ENCODE data around the gene HOXB6.

Gene HOXB6

DNA sequence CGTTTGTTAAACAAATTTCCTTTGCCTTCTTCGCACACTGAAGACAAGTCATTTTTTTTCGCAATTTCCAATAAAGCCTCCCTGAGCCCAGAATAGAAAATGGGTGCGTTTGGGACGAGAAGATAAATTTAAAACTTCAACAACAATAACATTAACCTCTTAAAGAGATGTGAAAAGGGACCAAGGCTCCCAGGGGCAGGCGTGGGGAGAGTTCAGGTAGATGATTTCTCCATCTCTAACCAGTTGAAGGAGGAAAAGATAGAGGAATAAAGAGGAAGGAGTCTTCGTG lies 25.4 kb downstream of the HOXB6 start:
- DNase-seq (ENCODE audit: low read depth): no peak

DNA sequence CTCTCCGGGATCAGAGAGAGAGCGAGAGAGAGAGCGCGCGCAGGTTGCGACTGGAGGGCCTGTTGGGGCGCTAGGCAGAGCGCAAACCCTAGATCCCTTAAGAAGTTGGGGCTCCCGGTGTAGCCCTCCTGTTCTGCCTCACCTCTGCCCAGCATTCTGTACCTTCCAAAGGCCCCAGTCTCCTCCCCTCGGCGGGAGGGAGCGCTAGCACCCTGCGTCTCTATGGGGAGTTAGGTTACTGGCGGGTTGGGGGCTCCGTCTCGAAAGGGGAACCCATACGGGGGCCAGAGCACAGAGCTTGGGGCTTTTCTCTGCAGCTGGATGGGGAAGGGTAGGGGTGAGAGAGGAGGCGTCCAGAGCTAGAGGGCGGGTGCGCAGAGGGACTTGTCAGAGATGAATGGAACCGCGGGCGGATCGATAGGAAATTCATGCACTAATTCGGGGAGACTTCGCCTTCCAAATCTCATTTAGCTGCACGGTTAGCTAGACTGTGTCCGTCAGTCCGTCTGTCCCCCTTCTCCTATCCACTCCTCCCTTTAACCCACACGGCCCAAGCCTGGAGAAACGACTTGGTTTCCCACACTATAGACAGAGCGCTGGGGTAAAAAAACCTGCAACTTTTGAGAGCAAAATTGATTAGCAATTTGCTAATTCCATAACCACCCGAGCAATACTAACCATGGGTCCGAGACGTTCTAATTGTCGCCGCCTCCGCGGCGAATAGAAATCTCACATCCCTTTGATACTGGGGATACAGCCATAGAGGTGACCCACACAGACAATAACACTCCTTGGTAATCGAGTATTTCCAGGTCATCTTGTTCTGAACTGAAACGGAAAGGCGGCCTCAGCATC lies 25.9 kb downstream of the HOXB6 start:
- no peak for DNase-seq (ENCODE audit: low read depth)

DNA sequence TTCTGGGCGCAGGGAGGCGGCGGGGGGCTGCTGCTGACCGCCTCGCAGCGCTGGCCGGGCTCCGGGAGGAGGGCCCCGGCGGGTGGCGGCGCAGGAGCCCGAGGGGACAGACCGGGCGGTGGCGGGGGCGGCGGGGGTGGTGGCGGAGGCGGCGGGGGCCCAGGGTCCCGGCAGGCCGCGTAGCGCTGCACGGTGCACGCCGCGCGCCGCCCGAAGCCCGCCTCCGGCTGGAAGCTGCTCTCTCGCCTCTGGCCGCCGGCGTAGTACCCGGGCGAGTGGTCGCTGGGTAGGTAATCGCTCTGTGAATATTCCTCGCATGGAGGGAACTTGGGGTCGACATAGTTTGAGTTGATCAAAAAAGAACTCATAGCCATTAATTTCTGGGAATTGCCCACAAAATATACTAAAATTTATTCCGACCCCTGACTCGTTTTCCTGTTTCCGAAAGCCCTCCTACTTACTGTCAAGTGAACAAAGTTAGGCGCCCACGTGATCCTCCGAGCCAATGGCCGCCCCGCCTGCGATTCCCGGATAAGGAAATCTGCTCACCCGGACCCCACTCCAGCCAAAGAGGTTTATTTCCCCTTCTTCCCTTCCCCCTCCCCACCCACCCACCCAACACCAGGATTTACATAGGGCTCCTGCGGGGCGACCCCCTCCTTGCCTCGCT lies 26.7 kb downstream of the HOXB6 start, which contains the start of gene HOXB4:
Gene HOXB4 (minus strand): TSS at position 405 of the 670 bp plus-strand sequence. CDS start 31 bp downstream, at position 374.
- DNase-seq (ENCODE audit: low read depth): peak; percentile 56

DNA sequence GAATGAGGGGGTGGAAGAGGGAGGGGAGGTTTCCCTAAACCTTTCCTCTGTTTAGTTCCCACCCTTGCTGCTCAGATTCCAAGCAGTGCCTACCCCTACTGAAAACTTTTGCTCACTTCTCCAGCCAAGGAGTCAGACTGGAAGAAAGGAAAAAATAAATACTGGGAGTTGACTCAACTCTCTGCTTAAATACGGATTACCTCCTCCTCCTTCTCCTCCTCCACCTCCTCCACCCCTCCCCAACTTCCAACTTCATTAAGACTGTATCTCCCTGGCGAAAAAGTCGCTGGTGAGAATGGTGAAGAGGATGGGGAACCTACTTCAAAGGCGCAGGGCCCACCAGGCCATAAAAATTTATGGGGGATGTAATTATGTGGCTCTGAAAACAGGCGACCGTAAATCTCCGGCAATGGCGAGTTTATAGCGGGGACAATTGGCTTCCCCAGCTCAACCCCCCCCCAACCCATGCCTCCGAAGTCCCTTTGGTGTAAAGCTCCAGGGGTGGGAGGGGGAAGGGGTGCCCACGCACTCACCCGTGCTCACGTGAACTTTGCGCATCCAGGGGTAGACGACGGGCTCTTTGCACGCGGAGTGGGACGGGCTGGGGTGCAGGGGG lies 27.3 kb downstream of the HOXB6 start:
- DNase-seq (ENCODE audit: low read depth): no peak

DNA sequence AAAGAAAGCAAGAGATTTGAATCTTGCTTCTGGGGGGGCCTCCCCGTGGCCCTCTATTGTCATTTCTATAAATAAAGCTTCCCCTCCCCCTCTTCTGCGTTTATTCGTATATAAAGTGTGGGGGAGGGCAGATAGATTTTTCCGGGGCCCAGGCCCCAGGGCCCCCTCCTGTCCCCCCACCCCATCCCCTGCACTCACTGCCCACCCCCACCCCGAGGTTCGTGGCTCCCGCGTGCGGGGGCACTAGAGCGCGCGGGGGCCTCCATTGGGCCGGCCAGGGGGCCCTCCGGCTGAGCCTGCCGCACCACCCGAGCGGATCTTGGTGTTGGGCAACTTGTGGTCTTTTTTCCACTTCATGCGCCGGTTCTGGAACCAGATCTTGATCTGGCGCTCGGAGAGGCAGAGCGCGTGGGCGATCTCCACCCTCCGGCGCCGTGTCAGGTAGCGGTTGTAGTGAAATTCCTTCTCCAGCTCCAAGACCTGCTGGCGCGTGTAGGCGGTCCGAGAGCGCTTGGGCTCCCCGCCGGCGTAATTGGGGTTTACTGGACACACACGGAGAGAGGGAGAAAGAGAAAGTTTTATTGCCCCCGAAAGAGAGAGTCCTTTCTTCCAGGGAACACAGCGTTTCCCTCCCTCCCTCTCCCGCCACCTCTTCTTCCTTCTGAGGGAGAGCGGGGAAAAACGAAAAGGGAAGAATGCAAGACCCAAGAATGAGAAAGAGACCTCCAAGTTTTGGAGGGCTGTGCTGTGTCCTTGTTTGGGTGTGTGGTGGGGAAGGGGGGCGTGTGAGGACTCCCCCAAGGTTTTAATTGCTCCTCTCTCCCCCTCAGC lies 28.1 kb downstream of the HOXB6 start:
- no peak for DNase-seq (ENCODE audit: low read depth)

DNA sequence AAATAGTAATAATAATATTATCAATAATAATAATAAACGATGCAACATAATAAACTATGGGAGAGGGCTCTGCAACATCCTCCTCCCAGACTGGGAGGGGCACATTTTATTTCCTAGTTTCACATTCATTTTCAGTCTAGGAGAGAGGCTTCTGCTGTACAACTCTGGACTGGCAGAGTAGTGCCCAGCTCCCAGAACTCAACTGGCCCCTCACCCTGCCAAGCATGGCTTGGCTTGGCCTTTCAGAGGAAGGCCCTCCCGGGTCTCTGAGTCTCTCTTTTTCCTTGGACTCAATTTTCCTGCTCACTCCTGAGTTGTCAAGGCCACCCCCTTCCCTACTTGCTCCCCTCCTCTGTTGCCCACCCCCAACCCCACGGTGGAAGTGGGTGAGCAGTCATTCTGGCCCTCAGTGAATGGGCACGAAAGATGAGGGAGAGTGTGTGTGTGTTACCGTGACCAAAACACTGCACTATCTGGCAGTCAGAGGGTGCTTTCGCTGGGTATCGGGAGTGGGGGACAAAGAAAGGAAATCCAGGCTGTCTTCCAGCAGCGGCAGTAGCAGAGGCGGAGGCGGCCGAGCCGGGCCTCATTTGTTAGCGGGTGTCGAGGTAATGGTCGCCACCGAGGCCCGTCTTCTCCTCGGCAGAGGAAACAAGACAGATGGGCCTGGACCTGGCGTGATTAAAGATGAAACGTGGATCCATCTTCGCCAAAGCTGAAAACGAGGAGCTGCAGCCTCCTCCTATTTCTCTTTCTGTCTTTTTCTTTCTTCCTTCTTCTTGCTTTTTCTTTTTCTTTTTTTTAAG lies 28.9 kb downstream of the HOXB6 start:
- DNase-seq (ENCODE audit: low read depth): no peak

DNA sequence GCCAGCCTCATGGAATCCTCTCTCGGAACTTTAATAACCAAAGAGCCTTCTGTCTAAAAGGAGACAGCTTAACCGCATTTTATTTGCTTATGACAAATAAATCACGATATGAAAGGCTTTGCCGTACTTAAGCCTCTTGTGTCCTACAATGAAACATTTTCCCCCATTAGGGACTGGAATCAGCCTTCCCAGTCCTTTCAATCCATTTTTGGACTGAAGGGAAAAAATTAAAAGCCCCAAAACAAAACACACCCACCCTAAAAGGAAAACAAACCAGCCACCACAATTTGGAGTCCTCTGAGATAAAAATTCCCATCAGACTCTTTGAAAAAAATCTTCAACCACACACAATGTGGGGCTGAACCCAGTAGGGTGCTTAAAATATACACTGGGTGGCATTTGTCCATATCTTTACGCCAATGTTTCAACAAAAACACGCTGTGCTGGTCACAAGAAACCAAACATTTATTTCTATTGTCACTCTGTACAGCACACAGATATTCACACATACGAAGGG lies 29.7 kb downstream of the HOXB6 start:
- DNase-seq (ENCODE audit: low read depth): no peak

DNA sequence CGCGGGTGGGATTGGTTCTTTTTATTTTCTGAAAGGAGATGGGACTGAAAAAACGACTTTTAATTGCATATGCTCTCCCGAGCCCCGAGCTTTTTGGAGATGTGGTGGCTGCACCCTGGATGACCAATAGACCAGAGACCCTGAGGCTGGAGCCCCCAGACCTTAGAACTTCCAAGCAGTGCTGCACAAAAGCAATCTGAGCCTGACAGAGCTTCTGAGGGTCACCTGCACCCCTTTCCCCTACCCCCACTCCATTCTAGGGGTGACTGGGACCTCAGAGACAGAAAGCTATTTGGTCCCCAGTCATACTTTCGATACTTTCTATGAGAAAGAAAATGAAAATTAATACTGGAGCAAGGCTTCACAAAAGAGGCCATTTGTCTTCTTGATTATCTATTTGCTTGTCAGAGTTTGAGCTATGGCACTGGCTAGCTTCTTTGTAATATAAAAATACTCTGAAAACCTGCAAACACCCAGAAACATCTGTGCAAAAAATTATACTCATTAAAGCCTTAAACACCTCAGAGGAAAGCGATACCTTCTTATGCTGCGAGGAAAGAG lies 30.2 kb downstream of the HOXB6 start:
- DNase-seq (ENCODE audit: low read depth): no peak

DNA sequence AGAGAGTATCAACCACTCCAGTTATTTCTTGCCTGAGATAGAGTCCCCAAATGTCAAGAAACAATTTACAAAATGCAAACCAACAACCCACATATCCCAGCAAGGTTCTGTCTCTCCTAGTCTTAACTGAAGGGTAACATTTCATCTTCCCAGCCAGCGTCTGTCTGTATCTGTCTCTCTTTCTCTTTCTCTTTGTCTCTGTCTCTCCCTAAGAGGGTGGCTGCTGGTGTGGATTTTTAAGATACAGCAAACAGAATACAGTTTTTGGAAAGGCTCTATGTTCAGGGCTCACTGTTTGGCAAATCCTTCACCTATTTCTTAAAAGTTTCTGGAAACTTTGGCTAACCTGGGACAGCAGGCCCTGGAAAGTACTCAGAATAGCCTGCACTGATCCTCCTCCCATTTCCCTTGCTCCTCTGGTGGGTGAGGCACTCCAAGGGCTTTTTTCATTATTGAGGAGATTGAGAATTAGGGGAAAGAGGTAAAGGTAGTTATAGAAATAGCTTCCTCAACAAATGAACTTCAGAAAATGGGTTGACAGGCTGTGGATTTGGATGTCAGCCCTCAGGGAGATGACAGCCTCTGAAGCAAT lies 32.9 kb downstream of the HOXB6 start:
- DNase-seq (ENCODE audit: low read depth): no peak

DNA sequence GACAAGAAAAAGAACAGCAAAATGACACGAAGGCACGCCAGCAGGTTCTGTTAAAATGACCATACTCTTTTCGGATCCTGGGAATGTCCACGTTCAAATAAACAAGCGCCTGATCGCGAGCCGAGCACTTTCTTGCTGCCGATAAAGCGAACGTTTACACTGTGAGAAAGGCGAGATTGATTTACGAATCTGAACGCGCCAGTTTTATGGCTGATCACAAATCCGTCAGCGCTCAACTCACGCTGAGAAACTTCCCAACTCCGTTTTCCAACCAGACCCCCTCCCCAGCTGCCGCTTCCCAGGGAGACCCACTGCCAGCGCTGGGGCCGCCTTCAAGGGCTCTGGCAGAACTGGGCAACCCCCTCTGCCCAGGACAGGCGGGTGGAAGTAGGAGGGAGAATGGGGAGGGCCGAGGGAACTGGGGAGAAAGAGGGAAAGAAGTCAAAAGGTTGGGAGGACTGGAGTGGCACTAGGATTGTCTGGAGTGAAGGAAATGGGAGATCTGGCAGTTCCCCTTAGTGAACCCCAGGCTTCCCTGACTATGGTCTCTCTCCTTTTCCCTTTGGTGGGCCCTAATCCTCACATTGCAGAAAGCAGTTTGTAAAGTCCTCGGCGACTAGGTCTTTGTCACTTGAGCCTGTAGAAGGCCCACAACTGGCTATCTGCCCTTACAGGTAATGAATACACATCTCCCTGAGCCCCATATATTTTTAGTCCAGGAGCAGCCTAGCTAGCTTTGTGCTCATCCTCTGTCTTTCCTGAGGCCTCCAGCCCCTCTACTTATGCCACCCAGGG lies 33.6 kb downstream of the HOXB6 start:
- no peak for DNase-seq (ENCODE audit: low read depth)

DNA sequence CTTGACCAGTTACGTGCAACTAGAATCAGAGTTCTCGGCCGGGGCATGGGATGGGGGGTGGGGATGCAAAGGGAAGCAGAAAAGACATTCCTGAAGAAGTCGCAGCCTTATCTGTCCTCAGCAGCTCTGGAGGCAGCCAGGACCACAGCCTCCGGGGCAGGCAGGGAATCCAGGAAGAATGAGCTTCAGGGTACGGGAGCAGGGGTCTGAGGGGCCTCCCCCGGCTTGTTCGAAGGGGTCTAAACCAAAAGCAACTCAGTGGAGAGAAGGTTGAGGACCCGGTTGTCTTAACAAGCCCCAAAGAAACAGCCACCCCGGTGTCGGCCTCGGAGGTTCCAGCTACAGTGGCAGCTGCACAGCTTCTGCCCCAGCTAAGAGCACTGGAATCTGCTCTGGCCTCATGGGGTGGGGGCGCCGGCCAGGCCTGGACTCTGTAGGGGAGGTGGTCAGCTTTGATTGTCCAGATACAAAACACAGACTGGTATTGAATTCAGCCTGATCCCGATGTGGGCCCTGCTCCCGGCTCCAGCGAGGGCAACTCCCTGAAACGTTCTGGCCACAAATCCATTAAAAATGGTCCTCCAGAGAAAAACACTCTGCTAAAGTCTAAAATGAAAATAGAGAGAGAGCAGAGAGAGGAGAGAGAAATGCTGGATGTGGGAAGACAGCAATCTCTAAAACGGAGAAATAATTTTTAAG lies 34.3 kb downstream of the HOXB6 start:
- no peak for DNase-seq (ENCODE audit: low read depth)

DNA sequence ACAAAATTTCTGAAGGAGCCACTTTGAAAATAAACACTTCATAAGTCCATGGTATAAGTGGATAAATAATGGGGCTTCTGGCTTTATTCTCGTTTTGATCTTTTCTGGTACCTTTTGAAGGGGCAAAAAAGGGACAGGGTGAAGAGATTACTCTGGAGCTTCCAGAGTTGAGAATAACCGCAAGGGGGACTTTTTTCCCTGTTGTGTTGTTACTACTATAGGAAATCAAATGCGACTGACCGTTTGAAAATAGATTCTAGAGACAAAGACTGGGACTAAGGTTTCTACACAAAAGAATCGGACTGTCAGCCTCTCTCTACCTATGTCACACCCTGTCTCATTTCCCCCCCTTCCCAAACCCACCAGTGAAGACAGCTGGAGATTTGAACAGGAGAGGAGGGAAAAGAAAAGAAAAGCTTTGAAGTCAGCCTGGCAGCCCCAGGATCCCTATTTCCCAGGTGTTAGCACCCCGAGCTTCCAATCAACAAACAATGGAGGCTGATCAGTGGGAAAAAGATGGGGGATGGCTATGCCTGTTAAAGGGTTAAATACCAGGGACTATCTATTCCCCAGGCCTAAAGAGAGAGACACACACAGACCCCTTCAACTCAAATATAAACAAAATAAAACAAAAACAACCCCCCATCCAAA lies 35.0 kb downstream of the HOXB6 start:
- no peak for DNase-seq (ENCODE audit: low read depth)

DNA sequence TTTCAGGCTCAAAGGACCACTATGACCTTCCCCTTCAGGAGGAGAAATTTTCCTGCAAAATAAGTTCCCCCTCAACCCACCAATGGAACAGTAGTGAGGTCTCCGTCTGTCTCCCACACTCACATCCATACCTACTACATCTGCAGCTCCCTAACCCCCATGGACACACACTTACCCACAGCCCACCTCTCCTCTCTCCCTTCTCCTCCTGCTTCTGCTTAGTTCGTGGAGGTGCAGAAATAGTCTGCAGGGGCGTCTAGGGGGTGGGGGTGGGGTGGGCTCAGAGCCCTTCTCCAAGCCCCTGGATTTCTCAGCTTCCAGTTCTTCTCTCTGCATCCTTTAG lies 35.6 kb downstream of the HOXB6 start:
- DNase-seq (ENCODE audit: low read depth): no peak

DNA sequence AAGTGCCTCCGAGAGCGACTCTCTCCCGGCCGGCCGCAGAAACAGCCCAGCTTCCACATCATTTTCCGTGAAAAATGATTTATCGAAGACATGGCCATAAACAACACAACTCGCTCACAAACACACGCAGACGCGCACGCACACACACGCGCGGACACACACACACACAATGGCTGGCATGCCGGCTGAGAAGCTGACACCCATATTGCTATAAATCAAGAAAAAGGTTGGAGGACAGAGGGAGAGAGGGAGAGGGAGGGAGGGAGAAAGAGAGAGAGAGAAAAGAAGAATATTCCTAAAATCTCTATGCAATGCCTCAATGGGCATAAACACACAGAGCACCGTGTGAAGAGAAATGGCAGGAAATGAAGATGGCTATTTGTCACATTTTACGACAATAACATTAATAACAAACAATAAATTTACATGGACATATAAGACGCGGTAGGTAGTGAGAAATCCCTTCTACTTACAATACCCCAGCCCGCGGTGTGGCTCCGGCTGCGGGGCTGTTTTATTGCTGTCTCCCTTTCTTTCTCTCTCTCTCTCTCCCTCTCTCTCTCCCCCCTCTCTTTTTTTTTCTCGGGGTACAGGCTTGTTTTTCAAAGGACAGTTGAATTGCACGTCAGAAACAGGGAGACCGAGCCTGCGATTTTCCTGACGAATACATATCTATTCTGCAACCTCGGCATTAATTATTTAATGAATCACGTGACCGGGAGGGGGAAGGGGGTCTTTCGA lies 36.1 kb downstream of the HOXB6 start:
- no peak for DNase-seq (ENCODE audit: low read depth)

DNA sequence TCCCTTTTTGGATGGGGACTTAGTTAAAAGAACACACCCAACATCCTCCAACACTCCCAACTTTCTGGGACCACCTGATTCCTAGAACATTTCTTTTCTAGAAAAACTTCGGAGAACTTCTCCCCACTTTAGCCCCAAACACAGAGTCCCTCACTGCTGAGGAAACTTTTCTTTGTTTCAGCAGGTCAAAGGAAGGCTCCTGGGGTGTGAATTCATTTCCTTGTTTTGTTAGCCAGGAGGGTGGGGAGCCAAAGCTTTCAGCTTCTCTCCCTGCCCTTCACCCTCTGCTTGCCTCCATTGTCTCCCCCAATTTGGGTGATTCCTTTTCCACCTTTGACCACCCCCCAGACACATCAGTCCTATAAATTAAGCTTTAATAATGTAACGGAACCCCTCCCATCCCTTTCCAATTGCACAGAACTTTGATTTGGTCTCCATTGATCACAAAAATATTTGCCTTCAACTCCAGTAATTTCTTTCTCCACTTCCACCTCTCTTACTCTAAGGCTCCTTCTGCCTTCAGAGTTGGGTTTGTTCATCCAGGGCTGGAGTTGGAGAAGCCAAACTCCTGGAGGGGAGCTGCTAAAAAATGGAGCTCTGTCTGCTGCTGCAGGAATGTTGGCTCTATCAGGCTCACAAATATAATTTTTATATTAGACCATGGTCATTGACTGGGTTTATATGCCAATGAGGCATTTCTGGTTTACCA lies 37.0 kb downstream of the HOXB6 start:
- no peak for DNase-seq (ENCODE audit: low read depth)

DNA sequence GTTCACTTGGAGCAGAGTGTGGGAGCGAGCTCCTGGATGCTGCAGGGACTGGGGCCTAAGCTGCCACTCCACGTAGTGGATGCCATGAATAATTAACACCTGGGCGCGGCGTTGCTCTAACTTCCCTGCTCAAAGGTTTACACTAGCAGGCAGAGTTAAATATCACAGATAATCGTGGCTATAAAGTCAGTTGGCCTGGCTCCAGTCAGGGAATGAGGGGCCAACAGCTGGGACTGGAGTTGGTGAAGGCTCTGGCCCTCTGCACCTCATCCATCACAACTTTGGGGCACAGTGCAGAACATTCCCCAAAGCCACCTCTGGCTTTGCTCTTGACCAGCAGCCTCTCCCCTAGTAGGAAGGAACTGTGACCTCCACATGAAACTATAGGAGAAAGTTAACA lies 37.6 kb downstream of the HOXB6 start:
- DNase-seq (ENCODE audit: low read depth): no peak

DNA sequence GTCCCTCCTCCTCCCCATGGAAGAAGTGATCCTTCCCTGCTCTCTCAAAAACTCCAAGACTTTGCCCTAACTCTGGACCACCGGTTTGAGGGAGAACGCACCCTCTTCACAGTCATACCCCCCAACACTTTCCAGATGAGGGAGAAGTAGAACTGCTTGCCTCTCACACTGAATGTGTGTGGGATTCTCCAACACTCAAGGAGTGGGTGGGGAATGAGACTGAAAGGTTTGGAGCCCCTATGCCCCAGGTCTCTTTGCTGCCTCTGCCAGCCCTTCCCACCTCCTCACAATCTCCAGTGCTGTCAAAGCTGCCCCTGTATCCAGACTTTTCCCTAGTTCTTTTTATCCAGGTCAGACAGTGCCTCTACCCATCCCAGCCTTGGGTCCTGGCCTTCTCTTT lies 38.1 kb downstream of the HOXB6 start:
- DNase-seq (ENCODE audit: low read depth): no peak
